DND-41 (cell line): ENCODE measurements around the gene RNF5.

ENCODE experiments used
- ATAC-seq: fragments of 200-7000 bp; cut with Tn5 transposase; 3 replicates; pipeline ENCODE4 v1.9.1; 2021; ENCODE audit warnings: low read depth; ENCODE audit not compliant: insufficient read depth
- DNase-seq: peaks from one replicate; pipeline ENCODE4 v3.0.0-alpha.2; 2020
- H2AFZ ChIP-seq: 2 replicates; pipeline ENCODE4 v1.6.0; 2012; ENCODE audit warnings: low read depth, low read length
- H3K27ac ChIP-seq: 2 replicates; pipeline ENCODE4 v1.5.1; 2012; ENCODE audit warnings: low read length, inconsistent platforms
- H3K27me3 ChIP-seq: fragments of 200-600 bp; sonication (generic); 2 replicates; pipeline ENCODE4 v1.6.0; 2012; ENCODE audit warnings: low read length, mild to moderate bottlenecking, inconsistent platforms; ENCODE audit not compliant: insufficient read depth, poor library complexity
- H3K36me3 ChIP-seq: 2 replicates; pipeline ENCODE4 v1.5.1; 2012; ENCODE audit warnings: low read length, inconsistent platforms; ENCODE audit not compliant: insufficient read depth
- H3K4me1 ChIP-seq: 2 replicates; pipeline ENCODE4 v1.5.1; 2012; ENCODE audit warnings: mild to moderate bottlenecking, low read length; ENCODE audit not compliant: insufficient read depth
- H3K4me2 ChIP-seq: 2 replicates; pipeline ENCODE4 v1.6.0; 2012; ENCODE audit warnings: mild to moderate bottlenecking, moderate library complexity, low read length, inconsistent platforms; ENCODE audit not compliant: insufficient read depth
- H3K4me3 ChIP-seq, 2 experiments: fragments of 200-600 bp in 1 of 2; shearing (Covaris generic) in 1 of 2; 2 replicates each; pipeline ENCODE4 v1.5.1; 2012 to 2016; ENCODE audit warnings: inconsistent platforms in 2 of 2, low read length in 2 of 2, mild to moderate bottlenecking in 2 of 2, low read depth in 1 of 2, moderate library complexity in 1 of 2
- H3K79me2 ChIP-seq: 2 replicates; pipeline ENCODE4 v1.6.0; 2012; ENCODE audit warnings: low read length, inconsistent platforms; ENCODE audit not compliant: insufficient read depth
- H3K9ac ChIP-seq: 2 replicates; pipeline ENCODE4 v1.6.0; 2012; ENCODE audit warnings: low read depth, mild to moderate bottlenecking, inconsistent platforms, low read length, moderate library complexity
- H3K9me3 ChIP-seq: 2 replicates; pipeline ENCODE4 v1.5.1; 2012; ENCODE audit warnings: low read length, moderate library complexity, mild to moderate bottlenecking, inconsistent platforms; ENCODE audit not compliant: insufficient read depth, severe bottlenecking
- H4K20me1 ChIP-seq: 2 replicates; pipeline ENCODE4 v1.6.0; 2012; ENCODE audit warnings: low read length; ENCODE audit not compliant: insufficient read depth
- EZH2 ChIP-seq: IDR thresholded peaks from 3 replicates; pipeline ENCODE4 v1.6.1; 2012; ENCODE audit warnings: borderline replicate concordance, low read depth, mild to moderate bottlenecking, moderate library complexity, low read length, inconsistent platforms; ENCODE audit not compliant: severe bottlenecking
- TF ChIP-seq, protein P1 (sequence below): IDR thresholded peaks from 2 replicates; pipeline ENCODE4 v1.5.1; 2012; ENCODE audit warnings: borderline replicate concordance, low read length, moderate library complexity, mild to moderate bottlenecking; ENCODE audit not compliant: poor library complexity, severe bottlenecking; ENCODE audit errors: extremely low read depth

RNF5 gene

DNA sequence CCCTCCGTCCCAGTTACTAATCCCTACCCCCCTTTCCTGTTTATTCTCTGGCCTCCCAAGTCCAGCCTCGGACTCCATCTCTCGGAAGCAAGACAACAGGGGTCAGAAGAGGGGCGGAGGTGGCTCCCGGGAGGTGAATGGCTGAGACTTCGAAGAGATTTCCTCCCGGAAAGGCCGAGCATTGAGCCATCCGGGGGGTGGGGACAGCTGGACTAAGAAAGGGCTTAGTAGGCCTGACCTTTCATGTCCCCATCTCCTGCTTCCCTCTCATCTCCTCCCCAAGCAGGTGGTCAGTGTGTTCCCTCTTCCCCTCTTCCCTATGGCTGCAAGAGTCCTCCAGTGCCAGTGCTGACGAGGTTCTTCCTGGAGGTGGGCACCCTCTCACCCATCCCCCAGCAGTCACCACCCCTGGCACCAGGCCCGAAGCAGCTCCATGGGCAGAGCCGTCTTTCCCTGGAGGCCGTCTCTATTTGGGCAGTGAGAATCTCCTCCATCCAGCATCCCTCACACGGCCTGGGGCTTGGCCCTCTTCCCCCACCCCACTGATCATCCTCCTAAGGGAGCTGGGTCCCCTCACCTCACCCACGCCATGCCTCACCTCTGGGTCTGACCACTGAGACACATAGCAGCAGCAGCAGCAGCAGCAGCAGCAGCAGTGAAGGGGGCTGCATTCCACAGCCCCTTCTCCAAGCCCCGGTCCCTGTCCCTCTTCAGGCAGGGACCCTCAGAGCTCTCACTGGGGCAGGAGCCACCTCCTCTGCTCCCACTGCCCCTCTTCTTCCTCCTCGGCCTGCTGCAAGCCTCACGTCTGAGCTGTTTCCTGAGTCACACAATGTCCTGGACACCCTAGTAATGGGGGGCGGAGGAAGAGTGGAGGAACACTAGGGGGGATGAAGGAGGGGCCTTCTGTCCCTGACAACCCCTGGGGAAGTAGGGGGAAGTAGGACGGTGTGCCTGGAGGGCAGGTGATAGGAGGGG, 45.3 kb downstream of the RNF5 start, which contains the start of gene NOTCH4:
TSS of gene NOTCH4 (minus strand) at position 810 of the 978 bp plus-strand sequence. CDS start at position 671, 139 bp downstream.
- H3K9me3 ChIP-seq, result no peaks in the 10 kb centered on the region
- no peaks in the 10 kb centered on the region for H4K20me1 ChIP-seq
- no peaks in the 10 kb centered on the region for H3K4me1 ChIP-seq
- no peaks in the 10 kb centered on the region for H3K79me2 ChIP-seq
- H3K36me3 ChIP-seq, result no peaks in the 10 kb centered on the region
- H3K9ac ChIP-seq, result no peak within 1 kb of the TSS
- ATAC-seq (no peak), DNase-seq (no peak)
- H3K4me2 ChIP-seq, result no peak within 1 kb of the TSS
- peaks cover 14% of the 10 kb centered on the region for H3K27me3 ChIP-seq
- H3K27ac ChIP-seq, result no peak within 1 kb of the TSS
- H3K4me3 ChIP-seq, result no peak within 1 kb of the TSS
- no peak within 1 kb of the TSS for H2AFZ ChIP-seq
- no peak for TF ChIP-seq EZH2
- TF ChIP-seq, protein P1, sequence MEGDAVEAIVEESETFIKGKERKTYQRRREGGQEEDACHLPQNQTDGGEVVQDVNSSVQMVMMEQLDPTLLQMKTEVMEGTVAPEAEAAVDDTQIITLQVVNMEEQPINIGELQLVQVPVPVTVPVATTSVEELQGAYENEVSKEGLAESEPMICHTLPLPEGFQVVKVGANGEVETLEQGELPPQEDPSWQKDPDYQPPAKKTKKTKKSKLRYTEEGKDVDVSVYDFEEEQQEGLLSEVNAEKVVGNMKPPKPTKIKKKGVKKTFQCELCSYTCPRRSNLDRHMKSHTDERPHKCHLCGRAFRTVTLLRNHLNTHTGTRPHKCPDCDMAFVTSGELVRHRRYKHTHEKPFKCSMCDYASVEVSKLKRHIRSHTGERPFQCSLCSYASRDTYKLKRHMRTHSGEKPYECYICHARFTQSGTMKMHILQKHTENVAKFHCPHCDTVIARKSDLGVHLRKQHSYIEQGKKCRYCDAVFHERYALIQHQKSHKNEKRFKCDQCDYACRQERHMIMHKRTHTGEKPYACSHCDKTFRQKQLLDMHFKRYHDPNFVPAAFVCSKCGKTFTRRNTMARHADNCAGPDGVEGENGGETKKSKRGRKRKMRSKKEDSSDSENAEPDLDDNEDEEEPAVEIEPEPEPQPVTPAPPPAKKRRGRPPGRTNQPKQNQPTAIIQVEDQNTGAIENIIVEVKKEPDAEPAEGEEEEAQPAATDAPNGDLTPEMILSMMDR, result no peak

DNA sequence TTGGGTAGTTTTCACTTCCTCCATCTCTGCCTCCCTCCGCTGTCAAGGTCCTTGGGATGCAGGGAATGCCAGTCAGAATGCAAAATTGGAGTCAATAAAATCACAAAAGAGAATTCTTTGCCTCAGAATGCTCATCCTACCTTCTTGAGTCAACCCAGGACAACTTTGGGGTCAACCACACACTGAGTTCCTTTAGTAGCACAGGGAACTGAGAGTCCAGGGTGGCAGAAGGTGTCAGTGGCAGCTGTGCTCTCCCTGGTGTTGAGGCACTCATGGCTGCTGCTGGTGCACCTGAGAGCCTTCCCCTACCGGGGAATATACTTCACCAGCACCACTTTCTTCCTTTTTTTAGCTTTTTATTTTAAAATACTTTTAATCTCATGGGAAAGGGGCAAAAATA, 46.5 kb downstream of the RNF5 start:
- TF ChIP-seq, protein P1, result no peak
- DNase-seq, result no peak

DNA sequence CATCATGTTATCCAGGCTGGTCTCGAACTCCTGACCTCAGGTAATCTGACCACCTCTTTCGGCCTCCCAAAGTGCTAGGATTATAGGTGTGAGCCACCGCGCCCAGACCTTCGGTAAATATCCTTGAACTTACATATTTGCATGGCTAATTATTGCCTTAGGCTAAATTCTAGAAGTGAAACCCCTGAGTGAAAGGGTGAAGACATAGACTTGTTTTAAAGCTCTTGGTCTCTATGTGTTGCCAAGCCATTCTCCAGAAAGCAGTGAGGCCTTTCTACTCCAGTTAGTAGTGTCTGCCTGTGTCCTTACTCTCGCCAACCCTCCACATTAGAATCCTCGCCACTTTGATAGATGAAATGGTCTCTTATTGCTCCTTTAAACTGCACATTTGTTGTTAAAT, 48.2 kb downstream of the RNF5 start:
- H3K27ac ChIP-seq, result no peak overlapping the region
- no peak overlapping the region for H3K9ac ChIP-seq
- no peak for ATAC-seq
- no peaks in the 10 kb centered on the region for H3K36me3 ChIP-seq
- H3K4me1 ChIP-seq, result no peaks in the 10 kb centered on the region
- no peaks in the 10 kb centered on the region for H3K79me2 ChIP-seq
- H3K27me3 ChIP-seq, result peaks cover 4% of the 10 kb centered on the region
- no peak for DNase-seq
- no peak overlapping the region for H3K4me2 ChIP-seq
- no peak overlapping the region for H3K4me3 ChIP-seq
- no peaks in the 10 kb centered on the region for H4K20me1 ChIP-seq
- no peaks in the 10 kb centered on the region for H3K9me3 ChIP-seq
- H2AFZ ChIP-seq, result no peak overlapping the region
- TF ChIP-seq EZH2, result no peak
- TF ChIP-seq, protein P1, result no peak

More for the DNA sequence above, 46.5 kb downstream of the RNF5 start:
- Histone ChIP-seq H2AFZ (no peak overlapping the region), H3K79me2 (no peaks in the 10 kb centered on the region), H3K9ac (no peak overlapping the region), H4K20me1 (no peaks in the 10 kb centered on the region), H3K4me3 (no peak overlapping the region), H3K4me2 (no peak overlapping the region), H3K4me1 (no peaks in the 10 kb centered on the region), H3K27me3 (peaks cover 6% of the 10 kb centered on the region), H3K36me3 (no peaks in the 10 kb centered on the region), H3K27ac (no peak overlapping the region), H3K9me3 (no peaks in the 10 kb centered on the region)
- no peak for ATAC-seq
